RWPE2 (cell line): ENCODE results near the gene KIFBP.
"Not testable (repeated sequence)": the region's sequence is repeated elsewhere in the genome, so short reads cannot be mapped to it uniquely, and the experiment has no call there.

Experiments used
- ATAC-seq: fragments of 200-7000 bp; cut with Tn5 transposase; 3 replicates; pipeline ENCODE4 v1.9.1; 2021; ENCODE audit warnings: low read depth
- DNase-seq: peaks from one replicate; pipeline ENCODE4 v3.0.0-alpha.2; 2020; ENCODE audit warnings: low spot score
- H3K27ac ChIP-seq: fragments of 450-650 bp; 2 replicates; pipeline ENCODE4 v1.5.1; 2017; ENCODE audit warnings: mild to moderate bottlenecking; ENCODE audit not compliant: poor library complexity, severe bottlenecking
- H3K27me3 ChIP-seq: fragments of 250-450 bp; sonication (Bioruptor Pico); 2 replicates; pipeline ENCODE4 v1.5.1; 2021; ENCODE audit warnings: mild to moderate bottlenecking, moderate library complexity; ENCODE audit not compliant: insufficient read depth, poor library complexity, severe bottlenecking
- H3K36me3 ChIP-seq: fragments of 250-450 bp; sonication (Bioruptor Pico); 2 replicates; pipeline ENCODE4 v1.5.1; 2020; ENCODE audit warnings: low read depth, mild to moderate bottlenecking, moderate library complexity
- H3K4me1 ChIP-seq: fragments of 250-450 bp; sonication (Bioruptor Pico); 2 replicates; pipeline ENCODE4 v1.5.1; 2021; ENCODE audit warnings: mild to moderate bottlenecking, moderate library complexity; ENCODE audit not compliant: insufficient read depth, poor library complexity, severe bottlenecking
- H3K4me3 ChIP-seq: fragments of 250-450 bp; sonication (Bioruptor Pico); 2 replicates; pipeline ENCODE4 v1.5.1; 2021; ENCODE audit warnings: mild to moderate bottlenecking, moderate library complexity; ENCODE audit not compliant: severe bottlenecking
- H3K9me3 ChIP-seq: fragments of 250-450 bp; sonication (Bioruptor Pico); 2 replicates; pipeline ENCODE4 v1.5.1; 2021; ENCODE audit warnings: mild to moderate bottlenecking, moderate library complexity; ENCODE audit not compliant: severe bottlenecking
- TF ChIP-seq, protein P1 (sequence below): fragments of 450-650 bp; IDR thresholded peaks from one replicate; pipeline ENCODE4 v1.5.1; 2017; ENCODE audit warnings: mild to moderate bottlenecking, moderate library complexity; ENCODE audit not compliant: poor library complexity, severe bottlenecking

KIFBP gene

DNA sequence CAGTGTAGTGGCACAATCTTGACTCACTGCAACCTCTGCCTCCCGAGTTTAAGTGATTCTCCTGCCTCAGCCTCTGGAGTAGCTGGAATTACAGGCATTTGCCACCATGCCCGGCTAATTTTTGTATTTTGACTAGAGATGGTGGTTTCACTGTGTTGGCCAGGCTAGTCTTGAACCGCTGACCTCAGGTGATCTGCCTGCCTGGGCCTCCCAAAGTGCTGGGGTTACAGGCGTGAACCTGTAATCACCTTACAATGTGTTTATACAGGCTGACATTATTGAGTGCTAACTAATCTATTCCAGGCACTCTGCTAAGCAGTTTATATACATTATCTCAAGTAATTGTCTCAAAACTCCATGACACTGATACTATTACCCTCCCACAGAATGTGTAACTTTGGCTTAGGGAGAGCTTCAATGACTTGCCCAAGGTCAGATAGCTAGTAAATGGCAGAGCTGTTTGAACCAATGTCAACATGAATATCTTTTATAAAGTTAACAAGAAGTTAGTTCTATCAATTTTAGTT is 36.8 kb downstream of the KIFBP start:
- no peak overlapping the region for H3K27ac ChIP-seq
- no peaks in the 10 kb centered on the region for H3K36me3 ChIP-seq
- H3K9me3 ChIP-seq: no peaks in the 10 kb centered on the region
- no peak for DNase-seq
- ATAC-seq: no peak
- no peak overlapping the region for H3K4me3 ChIP-seq
- no peaks in the 10 kb centered on the region for H3K4me1 ChIP-seq
- H3K27me3 ChIP-seq: no peaks in the 10 kb centered on the region
- TF ChIP-seq, protein P1, sequence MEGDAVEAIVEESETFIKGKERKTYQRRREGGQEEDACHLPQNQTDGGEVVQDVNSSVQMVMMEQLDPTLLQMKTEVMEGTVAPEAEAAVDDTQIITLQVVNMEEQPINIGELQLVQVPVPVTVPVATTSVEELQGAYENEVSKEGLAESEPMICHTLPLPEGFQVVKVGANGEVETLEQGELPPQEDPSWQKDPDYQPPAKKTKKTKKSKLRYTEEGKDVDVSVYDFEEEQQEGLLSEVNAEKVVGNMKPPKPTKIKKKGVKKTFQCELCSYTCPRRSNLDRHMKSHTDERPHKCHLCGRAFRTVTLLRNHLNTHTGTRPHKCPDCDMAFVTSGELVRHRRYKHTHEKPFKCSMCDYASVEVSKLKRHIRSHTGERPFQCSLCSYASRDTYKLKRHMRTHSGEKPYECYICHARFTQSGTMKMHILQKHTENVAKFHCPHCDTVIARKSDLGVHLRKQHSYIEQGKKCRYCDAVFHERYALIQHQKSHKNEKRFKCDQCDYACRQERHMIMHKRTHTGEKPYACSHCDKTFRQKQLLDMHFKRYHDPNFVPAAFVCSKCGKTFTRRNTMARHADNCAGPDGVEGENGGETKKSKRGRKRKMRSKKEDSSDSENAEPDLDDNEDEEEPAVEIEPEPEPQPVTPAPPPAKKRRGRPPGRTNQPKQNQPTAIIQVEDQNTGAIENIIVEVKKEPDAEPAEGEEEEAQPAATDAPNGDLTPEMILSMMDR: no peak

DNA sequence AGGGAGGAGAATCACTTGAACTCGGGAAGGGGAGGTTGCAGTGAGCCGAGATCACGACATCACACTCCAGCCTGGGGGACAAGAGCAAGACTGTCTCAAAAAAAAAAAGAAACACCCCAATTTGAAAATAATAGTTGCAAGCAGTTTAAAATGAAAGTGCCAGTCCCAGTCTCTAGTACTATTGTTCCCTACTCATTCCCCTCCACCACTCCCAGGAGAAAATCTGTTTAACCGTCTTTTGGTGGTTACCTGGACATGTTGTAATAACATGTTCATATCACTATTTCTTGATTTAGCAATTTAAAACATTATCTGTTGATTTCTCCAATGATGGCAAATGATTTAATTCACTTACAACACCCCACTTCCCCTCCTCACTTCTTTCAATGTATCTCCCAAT is 44.7 kb downstream of the KIFBP start:
- H3K4me1 ChIP-seq: no peaks in the 10 kb centered on the region
- no peaks in the 10 kb centered on the region for H3K36me3 ChIP-seq
- no peak overlapping the region for H3K4me3 ChIP-seq
- DNase-seq: no peak
- no peak overlapping the region for H3K27ac ChIP-seq
- H3K27me3 ChIP-seq: no peaks in the 10 kb centered on the region
- no peaks in the 10 kb centered on the region for H3K9me3 ChIP-seq
- TF ChIP-seq, protein P1: no peak
- ATAC-seq: no peak

DNA sequence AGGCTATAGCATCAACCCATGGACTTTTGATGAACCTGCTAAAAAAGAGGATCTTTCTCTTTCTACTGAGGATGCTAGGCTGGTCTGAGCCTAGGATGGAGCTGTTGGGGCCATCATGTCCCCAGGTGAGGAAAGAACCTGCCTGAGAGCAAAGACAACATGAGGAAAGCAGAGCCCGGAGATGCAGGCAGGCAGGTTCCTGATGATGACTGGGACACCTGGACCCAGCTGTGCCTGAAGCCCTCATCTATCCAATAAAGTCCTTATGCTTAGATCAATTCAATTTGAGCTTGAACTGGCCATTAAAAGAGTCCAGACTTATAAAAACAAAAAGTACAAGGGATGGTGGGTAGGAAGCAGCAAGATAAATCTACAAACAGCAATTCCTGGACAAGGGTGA is 48.9 kb downstream of the KIFBP start:
- Histone ChIP-seq H3K4me3 (no peak overlapping the region), H3K27me3 (no peaks in the 10 kb centered on the region), H3K27ac (no peak overlapping the region), H3K36me3 (no peaks in the 10 kb centered on the region), H3K9me3 (no peaks in the 10 kb centered on the region), H3K4me1 (no peaks in the 10 kb centered on the region)
- DNase-seq (no peak), ATAC-seq (no peak)
- TF ChIP-seq, protein P1: no peak

DNA sequence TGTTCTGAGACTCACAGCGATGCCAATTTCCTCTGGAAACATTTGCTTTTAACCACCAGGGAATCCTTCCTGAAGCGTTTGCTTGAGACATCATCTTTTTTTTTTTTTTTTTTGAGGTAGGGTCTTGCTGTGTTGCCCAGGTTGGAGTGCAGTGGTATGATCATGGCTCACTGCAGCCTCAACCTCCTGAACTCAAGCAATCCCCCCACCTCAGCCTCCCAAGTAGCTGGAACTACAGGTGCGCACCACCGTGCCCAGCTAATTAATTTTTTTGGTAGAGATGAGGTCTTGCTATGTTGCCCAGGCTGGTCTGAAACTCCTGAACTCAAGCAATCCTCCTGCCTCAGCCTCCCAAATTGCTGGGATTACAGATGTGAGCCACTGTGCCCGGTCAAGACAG is 52.3 kb downstream of the KIFBP start:
- H3K9me3 ChIP-seq, H3K27me3 ChIP-seq, DNase-seq, ATAC-seq, H3K4me3 ChIP-seq, H3K27ac ChIP-seq, H3K36me3 ChIP-seq: not testable (repeated sequence)
- peaks cover 15% of the 10 kb centered on the region for H3K4me1 ChIP-seq

DNA sequence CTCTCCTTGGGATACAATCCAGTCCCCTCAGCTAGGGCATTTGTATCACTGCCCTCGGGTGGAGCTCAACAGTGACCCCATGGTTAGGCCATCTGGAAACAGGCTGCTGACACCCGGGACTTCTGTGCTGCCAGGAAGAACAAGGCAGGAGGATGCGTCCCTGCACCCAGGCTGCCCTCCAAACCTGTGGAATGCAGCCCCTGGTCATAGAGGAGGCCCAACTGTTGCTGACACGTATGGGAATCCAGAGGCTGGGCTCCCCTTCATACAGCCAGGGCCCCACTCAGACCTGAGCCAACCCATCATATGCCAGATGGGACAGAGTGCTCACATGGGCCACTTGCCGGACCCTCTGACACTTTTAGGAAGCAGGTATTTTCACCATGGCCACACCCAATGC is 53.8 kb downstream of the KIFBP start:
- H3K27me3 ChIP-seq: no peaks in the 10 kb centered on the region
- H3K4me1 ChIP-seq: peaks cover 24% of the 10 kb centered on the region

More for the DNA sequence above, 53.8 kb downstream of the KIFBP start:
- Histone ChIP-seq H3K4me3 (no peak overlapping the region), H3K9me3 (no peaks in the 10 kb centered on the region), H3K36me3 (no peaks in the 10 kb centered on the region), H3K27ac (no peak overlapping the region)
- TF ChIP-seq, protein P1: no peak
- no peak for ATAC-seq
- no peak for DNase-seq
